ENCODE measurements around the gene AP5B1.

Gene AP5B1

DNA sequence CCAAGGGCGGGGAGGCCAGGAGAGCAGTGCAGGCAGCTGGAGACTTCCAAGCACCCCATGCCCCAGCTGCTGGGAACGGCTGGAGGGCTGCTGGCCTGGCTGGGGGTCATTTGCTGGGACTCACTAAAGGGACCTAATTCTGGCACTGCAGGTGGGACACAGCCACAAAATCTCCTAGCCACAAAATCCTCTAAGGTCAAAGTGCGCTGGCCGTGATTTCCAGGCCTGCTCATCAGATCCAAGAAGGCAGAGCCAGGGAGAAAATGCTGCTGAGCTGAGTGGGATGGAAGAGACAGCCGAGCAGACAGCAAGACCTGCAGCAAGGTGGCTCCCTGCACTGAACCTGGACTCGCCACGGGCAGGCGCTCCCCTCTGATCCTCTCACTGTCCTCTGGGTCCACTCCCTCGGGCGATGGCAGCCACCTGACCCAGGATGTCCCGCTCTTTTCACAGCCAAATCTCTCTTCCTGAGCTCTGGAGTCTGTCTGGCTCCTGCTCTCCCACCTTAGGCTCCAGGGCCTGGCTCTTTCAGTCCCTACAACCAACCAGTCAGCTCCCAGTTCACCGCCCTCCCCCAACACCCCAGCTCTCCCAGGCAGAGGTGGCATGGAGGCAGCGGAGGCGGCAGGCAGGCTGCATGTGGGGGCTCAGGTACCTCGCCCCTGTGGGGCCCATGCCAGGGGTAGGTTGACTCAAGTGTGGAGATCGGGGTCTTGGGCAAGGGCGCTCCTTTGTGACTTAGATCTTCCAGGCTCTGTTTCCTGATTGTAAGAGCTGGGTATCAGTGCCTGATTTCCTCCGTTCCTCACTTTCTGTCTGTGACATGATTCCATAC, 20.6 kb upstream of the AP5B1 start:
- DNase-seq: no peak

DNA sequence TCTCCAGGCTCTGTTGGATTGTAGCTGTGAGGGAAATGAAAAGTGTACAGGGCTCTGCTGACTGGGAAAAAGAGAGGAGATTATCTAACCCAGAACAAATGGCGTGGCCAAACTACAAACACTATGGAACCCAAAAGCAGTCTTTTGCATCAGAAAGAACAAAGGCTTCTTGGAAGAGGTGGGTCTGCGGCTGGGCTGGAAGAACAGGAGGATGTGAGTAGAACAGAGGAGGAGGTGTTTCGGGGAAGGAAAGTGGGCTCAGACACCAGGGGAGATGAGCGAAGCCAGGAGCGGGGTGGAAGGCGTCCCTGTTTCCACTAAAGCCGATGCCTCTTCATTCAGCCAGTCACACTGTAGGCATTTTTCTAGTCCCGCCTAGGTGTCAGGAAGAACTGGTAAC, 18.1 kb upstream of the AP5B1 start:
- no peak for DNase-seq

DNA sequence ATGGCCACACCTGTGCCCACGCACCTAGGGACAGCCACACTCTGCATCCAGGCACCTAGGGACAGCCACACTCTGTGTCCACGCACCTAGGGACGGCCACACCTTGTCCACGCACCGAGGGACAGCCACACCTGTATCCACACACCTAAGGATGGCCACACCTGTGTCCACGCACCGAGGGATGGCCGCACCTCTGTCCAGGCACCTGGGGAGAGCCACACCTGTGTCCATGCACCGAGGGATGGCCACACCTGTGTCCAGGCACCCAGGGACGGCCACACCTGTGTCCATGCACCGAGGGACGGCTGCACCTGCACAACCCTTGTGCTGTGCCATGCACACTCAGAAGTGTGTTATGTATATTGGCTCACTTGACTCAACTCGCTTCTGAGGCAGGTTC, 16.9 kb upstream of the AP5B1 start:
- no peak for DNase-seq

DNA sequence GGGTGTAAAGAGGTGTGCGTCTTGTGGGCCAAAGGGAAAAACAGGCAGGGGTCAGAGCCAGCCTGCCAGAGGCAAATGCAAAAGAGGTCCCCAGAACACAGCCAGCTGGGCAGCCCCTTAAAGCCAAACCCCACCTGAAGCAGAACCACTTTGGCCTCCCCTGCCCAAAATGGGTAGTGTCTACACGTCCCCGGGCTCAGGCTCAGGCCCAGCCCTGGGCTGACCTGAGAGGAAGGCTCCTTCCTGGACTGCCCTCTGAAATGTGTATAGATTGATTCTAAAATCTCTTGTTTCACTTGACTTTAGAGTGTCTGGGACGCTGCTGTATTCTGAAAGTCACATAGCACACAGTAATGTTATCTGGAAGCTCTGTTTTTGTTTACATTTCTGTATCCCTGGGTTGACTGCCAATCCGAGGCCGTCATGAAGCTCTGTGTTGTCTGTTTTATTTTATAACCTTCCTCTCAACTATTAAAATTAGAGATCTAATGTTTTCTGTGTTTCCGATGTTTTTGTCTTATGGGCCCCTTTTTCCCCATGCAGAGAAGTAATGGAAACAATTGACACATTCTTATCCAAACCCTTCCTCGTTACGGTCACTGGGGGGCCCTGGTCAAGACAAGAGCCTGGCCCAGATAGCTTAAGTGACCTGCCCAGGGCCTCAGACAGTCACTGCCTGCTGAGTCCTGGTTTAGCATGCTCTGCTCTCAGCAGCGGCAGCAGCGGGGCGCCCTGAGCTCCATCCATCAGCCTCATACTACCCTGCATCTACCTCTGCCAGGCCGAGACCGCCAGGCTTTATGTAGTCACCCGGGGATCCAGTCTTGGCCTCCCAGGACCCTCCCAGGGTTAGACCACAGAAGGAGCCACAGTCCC, 16.2 kb upstream of the AP5B1 start:
- no peak for DNase-seq

DNA sequence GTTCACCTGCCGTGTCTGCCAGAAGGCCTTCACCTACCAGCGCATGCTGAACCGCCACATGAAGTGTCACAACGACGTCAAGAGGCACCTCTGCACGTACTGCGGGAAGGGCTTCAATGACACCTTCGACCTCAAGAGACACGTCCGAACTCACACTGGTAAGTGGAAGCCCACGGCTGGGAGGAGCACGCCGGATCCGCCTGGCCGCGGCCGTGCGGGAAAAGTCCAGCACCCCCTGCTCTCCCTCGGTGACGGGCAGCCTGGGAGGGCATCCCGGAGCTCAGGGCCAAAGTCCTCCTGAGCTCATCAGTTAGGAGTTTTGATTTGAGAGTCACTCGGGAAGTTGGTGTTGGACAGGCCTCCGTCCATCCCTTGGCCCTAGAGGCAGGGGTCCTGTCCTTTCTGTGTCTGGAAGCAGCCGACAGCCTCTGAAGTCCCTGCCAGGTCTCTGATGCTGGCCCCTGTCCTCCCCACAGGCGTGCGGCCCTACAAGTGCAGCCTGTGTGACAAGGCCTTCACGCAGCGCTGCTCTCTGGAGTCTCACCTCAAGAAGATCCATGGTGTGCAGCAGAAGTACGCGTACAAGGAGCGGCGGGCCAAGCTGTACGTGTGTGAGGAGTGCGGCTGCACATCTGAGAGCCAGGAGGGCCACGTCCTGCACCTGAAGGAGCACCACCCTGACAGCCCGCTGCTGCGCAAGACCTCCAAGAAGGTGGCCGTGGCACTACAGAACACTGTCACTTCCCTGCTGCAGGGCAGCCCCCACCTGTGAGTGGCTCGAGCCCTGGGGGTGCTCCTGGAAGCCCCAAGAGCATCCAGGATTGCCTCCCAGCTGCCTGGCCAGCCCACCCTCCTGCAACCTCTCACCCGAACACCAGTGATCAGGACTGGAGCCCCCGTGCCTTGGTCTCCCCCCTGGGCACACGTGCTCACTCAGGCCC, 14.1 kb upstream of the AP5B1 start:
- no peak for DNase-seq

DNA sequence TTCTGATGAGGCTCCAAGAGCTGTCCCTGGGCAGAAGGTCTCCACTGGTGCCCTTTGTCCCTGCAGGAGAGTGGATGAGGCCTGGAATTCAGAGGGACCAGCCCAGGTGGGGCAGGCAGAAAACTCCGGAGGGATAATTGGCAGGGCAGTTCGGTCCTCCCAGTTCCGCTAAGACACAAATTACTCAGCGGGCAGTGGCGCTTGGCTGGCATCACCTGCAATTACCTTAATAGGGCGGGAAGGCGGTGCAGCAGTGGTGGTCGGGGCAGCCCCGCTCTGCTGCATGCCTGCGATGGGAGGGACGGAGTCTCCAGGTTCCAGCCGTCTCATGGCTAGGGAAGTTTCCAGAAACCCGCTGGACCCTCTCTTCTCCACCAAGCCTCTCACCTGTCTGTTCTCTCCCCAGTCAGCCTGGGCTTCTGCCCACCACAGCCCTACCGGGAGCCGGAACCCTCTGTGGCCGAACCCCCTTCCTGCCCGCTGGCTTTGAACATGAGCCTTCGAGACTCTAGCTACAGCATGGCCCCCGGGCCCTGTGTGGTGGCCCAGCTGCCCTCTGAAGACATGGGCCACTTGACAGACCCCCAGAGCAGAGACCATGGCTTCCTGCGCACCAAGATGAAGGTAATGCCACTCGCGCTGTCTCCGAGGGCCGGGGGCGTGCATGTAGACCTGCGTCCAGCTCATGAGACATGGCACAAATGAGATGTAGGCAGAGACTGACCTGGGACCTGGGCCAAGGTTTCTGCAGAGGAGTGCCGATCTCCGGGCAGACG, 13.0 kb upstream of the AP5B1 start:
- DNase-seq: no peak

DNA sequence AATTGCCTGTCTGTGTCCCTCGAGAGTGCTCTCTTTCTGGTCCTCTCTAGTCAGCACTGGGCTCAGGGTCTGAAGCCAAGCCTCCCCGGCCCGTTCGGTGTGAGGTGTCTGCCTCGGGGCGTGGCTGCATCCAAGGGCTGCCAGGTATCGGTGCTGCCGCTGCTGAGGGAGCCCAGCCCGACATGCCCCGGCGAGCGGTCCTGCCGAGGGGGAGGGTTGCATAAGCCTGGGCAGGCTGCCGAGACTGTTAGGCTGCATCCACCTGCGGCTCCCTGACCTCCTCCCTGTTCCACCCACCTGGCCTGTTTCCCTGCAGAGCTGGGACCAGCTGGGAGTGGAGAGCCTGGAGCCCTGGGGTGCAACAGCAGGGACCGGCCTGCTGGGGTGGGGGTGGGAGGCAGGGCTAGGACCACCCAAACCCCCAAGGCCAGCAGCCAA, 12.4 kb upstream of the AP5B1 start:
- DNase-seq: no peak

DNA sequence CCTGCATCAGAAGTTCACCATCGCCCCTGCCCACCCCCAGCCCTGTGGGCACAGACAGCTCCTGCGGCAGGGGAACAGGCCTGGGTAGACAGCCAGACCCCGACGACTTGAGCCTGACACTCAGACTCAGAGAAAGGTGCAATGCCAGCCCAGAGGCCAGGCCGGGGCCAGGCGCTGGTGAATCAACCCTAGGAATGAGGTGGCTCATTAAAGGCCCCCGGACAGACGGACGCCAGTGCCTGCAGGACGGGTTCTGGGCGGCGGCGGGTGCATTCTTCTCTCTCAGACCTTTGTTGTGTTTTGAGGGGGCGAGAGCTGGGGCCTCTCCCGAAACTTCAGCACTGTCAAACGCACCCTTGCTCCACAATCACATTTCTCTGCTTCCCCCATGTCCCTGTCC, 11.7 kb upstream of the AP5B1 start:
- no peak for DNase-seq

DNA sequence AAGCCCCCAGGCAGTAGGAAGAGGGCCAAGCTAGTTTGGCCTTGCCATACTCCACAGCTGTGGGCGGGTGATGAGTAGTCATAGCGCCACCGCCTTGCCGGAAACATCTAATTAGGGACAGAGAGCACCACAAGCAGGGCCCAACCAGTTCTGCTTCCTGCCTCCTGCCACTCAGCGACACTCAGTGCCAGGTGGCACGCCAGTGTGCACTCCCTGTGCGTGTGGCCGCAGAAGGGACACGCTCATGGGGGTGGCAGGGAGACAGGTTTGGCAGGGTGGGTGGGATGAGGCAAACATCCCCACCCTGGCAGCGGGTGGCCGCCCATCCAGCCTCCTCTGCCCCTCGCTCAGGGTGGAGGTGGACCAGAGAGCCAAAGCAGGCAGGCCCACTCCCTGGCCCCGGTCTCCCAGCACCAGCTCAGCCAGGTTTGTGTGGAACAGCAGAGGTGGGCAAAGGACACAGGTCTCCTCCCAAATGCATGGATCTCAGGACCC, 11.0 kb upstream of the AP5B1 start:
- no peak for DNase-seq

DNA sequence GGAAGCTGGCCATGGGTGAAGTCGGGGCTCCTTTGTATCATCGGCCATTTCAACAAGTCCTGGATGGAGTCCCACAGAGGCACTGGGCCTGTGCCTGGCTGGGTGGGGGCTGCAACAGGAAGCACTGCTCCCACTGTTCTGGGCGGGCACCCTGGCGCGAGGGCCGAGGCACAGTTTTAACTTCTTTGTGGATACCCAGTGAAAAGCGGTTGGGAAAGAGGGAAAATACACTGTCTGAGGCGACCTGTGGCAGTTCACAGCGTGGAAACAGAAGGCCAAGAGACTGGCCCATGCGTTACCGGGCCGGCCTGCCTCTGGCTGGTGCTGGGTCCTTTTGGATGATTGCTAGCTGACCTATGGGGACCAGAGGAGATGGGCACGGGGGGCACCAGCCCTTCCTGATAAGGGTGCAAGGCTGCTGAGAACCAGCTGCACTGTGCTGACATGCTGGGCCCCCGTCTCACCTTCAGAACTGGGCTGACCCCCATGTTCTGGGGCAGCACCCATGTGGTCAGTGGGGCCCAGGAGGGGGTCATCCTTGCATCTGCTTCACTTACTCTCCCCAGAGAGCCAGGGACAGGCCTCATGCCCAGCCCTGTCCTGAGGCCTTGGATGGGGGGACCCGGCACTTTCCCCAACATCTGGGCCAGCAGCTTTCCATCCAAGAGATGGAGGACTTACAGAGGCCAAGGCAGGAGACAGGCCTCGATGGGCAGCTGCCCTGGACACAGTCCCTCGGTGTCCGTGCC, 10.3 kb upstream of the AP5B1 start:
- no peak for DNase-seq

DNA sequence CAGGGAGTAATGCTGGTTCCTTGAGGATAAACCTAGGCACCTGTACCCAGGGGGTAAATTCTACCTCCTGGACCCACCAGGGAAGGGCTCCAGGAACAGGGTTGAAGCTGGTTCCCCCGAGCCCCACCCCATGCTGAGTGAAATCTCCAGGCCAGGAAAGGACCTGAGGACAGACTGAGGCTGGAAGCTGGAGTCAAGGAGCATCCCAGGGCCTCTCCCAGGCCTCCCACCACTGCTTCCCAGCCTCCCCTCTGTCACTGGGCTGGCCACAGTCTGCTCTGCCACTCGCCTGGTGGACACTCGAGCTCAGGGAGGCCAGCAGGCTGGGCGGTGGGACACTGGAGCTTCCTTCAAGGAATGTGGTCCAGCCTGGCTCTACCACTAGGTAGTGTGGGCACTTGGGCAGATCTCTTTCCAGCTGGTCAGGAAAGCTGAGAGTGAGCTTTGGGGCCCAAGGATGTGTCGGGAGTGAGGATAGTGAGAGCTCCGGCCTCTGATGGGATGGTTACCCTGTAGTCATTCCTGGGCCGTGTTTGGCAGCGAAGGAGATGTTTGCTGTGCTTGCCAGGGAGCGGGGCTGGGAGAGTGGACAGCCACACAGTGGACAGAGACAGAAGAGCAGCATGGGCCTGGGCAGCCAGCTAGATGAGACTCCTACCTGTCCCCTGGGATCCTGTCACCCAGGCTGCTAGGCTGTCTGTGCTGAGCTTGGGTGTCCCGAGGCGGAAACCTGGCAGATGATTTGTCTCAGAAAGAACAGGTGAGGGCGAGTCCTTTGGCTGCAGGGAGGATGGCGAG, 9.5 kb upstream of the AP5B1 start:
- DNase-seq: no peak

DNA sequence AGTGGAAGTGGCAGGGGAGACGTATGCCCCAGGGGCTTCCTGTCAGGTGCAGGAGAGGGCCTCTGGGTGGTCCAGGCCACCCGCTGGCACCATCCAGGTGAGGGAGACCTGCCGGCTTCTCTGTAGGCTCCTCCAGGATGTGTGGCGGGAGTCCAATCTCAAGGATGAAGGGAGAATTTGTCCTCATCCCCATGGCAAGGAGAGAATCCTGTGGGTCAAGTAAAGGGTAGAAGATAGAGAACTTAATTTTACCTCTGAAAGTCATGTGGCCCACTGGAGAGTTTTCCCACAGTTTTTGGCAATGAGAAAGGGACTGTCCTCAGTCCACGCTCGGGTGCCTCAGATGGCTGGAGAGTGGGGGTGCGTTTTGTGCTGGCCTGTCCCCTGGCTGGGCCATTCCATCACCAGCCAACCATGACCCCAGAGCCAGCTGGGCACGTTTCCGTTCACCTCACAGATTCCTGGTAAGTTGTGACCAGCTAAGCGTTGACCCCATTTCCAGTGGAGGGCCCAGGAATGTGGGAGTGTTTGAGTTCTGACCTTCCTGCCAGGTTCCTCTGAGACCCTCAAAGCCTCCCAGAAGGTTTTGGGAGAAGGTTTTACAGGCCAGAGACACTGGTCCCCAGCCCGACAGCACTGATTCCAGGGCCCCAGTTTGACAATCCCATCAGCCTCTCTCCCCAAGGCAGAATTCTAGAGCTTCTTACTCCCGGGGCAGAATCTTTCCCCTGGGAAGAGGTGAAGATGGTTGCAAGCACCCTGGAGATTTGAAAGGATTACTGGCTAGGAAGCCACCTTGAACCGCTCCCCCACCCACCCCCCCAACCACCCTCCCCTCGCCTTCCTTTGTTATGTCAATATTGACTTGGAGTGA, 8.7 kb upstream of the AP5B1 start:
- DNase-seq: no peak

DNA sequence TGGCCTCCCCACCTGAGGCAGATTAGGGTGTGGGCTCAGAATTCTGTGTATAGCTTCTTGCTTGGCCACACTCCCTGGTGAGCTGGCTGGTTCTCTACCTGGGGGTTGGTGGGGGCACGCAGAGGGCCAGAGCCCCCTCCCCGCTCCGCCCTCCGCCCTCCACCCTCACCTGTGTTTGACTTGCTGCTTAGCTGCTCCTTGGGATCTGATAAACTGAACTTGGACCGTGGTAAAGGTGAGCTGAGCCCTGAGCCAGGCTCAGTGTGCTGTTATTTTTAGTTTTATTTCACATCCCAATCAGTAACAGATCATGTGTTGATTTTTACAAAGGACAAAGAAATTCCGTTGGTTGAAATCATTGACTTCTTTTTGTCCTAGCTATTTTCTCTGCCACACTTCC, 8.0 kb upstream of the AP5B1 start:
- no peak for DNase-seq

DNA sequence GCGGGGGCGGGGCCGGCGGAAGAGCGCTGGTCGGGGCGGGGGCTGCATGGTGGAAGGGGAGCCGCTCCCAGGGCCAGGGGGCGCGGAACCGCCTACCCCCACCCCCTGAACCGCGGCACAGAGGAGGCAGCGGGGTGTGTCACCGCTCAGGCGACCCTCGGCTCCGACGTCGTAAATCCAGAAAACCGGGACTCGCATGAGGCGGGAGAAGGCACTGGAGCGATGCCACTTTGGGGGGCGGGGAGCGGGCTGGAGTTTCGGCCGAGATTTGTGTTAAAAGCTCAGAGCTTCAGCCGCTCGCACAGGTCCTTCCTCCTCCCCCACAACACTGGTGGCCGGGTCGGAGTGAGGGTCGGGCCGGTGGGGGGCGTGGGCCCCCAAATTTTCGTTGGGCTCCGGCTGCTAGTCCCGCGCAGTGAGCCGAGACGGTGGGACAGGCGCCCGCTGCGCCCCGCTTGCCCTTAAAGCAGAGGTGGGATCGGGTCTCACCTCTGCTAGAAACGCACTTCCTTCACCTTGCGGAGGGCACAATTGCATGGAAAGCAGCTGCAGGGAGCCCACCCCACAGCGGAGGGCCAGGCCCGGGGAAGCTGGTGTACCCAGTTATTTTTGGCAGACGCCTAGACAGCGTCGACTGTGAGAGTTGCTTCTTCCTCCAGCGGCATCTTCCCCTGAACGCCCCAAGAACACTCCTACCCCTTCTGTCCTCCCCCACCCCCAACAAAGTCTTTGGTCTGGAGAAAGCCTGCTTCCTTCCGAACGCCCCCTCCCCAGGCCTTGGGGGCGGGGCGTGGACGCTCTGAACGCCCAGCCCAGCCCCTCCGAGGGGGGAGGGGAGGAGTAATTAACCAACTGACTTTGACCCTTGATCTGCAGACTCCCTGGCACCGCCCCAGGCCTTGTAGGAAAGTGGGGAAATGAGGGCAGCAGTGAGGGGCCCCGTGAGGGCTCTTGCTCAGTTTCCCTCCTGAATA, 7.2 kb upstream of the AP5B1 start:
- no peak for DNase-seq

DNA sequence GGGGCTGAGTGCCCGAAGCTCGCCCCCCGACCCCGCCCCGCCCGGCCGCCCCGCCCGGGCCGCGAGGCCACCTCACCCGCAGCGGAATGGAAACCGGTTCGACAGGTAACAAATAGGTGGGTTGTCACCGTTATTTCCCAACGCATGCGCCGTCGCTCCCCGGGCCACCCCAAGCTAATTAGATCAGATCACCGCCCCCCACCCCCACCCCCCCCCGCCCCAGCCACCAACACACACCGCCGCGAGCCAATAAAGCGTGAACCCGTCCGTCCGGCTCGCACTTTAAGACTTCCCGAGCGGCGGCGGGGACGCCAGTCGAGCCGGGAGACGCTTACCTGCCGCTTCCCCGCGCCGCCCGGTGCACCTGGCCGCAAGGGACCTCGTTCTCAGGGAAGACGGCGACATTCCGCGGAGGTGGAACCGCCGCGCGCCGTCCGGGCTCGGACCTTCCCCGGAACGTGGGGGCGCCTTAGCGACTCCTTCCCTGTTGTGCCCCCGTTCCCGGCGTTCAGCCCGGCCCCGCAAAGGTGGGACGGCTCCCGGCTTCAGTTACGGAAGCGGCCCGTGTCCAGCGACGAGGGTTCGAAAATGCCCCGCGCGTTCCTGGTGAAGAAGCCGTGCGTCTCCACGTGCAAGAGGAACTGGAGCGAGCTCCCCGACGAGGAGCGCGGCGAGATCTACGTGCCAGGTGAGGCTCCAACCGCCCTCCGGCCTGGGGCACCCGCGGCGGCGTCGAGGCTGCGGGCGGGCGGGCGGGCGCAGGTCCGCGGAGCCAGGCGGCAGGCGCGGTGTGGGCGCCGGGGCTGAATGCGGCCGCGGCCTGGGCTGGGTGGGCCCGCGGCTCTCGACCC, 6.2 kb upstream of the AP5B1 start, which contains the start of gene OVOL1:
TSS of gene OVOL1 (plus strand) at position 278 of the 851 bp plus-strand sequence. CDS start at position 589, 311 bp downstream.
- no peak for DNase-seq

DNA sequence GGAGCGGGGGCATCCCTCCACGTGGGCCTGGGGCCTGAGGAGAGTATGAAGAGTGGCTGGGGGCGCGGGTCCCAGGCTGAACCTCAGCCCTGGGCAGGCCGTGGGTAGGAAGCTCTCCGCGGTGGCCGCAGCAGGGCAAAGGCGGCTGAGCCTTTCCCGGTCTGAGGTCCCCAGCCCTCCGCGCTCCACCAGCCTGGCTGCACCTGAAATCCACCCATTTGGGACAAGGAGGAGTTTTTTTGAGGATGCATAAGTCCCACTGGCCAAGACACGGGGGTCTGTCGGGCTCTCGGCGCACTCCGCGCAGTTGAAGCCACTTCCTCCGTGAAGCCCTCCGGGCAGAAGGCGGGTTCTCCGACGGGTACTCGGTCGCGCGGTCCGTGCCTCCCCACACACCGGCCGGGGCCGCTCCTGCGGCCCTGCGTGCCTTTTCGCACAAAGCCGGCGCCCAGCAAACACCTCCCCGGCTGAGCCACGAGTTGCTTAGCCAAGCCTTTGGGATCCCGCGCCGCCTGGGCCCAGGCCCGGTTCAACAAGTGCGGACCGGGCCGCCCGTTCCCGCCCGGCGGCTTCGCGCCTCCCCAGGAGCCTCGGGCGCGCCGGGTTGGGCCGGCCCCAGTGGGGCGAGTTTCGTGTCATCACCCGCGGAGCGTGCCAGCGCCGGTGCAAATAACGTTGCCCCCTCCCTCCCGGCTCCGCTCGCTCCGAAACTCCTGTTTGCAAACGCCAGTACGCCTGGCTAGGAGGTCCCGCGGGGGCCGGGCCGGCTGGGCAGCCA, 5.4 kb upstream of the AP5B1 start:
- DNase-seq: no peak
